Natural killer cell (primary cell): Measurements from ENCODE around the gene TNFAIP8L1. TPM values are rescaled to one million over a fixed set of nuclear protein-coding genes. Genes with fewer than 3 reads are reported as not detected.

ENCODE experiments used
- ATAC-seq, 3 donors: fragments of 150-1000 bp in 2 of 3; fragments of 200-7000 bp in 1 of 3; cut with Tn5 transposase; 1 replicate in 1 of 3; 2 replicates in 2 of 3; pipeline ENCODE4 v1.10.0; 2021; ENCODE audit warnings: mild to moderate bottlenecking in 2 of 3, moderate library complexity in 2 of 3
- DNase-seq, 2 donors: peaks; one replicate each; pipeline versions ENCODE4 v3.0.0 to v3.0.0-alpha.2; 2013 to 2021; ENCODE audit warnings: mixed read lengths in 1 of 2
- H3K27ac ChIP-seq: one replicate; pipeline ENCODE4 v1.5.1; 2013; ENCODE audit warnings: mild to moderate bottlenecking, low read length
- H3K27me3 ChIP-seq: one replicate; pipeline ENCODE4 v1.6.1; 2013; ENCODE audit warnings: low read length; ENCODE audit not compliant: control insufficient read depth, insufficient read depth
- H3K36me3 ChIP-seq: one replicate; pipeline ENCODE4 v1.6.1; 2013; ENCODE audit warnings: low read length; ENCODE audit not compliant: control insufficient read depth, insufficient read depth
- H3K4me1 ChIP-seq: one replicate; pipeline ENCODE4 v1.6.1; 2013; ENCODE audit warnings: low read length; ENCODE audit not compliant: control insufficient read depth, insufficient read depth
- H3K4me3 ChIP-seq: one replicate; pipeline ENCODE4 v1.5.1; 2013; ENCODE audit warnings: low read length
- H3K9me3 ChIP-seq: one replicate; pipeline ENCODE4 v1.6.1; 2013; ENCODE audit warnings: low read length; ENCODE audit not compliant: control insufficient read depth, insufficient read depth
- H3K27ac Mint-ChIP-seq, 2 donors: one replicate each; pipeline ENCODE4 v1.8.0; 2022; ENCODE audit warnings: mild to moderate bottlenecking in 2 of 2, mixed read lengths in 2 of 2, moderate library complexity in 1 of 2
- H3K27me3 Mint-ChIP-seq, 2 donors: one replicate each; pipeline ENCODE4 v1.8.0; 2022; ENCODE audit warnings: low read depth in 2 of 2, mixed read lengths in 2 of 2
- H3K36me3 Mint-ChIP-seq: one replicate; pipeline ENCODE4 v1.8.0; 2022; ENCODE audit warnings: mixed read lengths
- H3K4me1 Mint-ChIP-seq, 2 donors: one replicate each; pipeline ENCODE4 v1.8.0; 2022; ENCODE audit warnings: mixed read lengths in 2 of 2
- H3K4me3 Mint-ChIP-seq: one replicate; pipeline ENCODE4 v1.8.0; 2022; ENCODE audit warnings: mild to moderate bottlenecking, moderate library complexity, mixed read lengths
- H3K9me3 Mint-ChIP-seq, 2 donors: one replicate each; pipeline ENCODE4 v1.8.0; 2022; ENCODE audit warnings: mixed read lengths in 2 of 2
- CTCF ChIP-seq: fragments of 200-600 bp; IDR thresholded peaks from one replicate; pipeline ENCODE4 v1.8.0; 2022; ENCODE audit warnings: antibody characterized with exemption
- WGBS: methylation state at CpG from one replicate; pipeline ENCODE4 v1.1.7; 2013; ENCODE audit warnings: missing lambda C conversion rate; ENCODE audit not compliant: insufficient coverage; 5-methylcytosine and 5-hydroxymethylcytosine counted together
- intact Hi-C: fragments of 100-400 bp; cut with micrococcal nuclease; formaldehyde crosslinking; loops from one replicate; pipeline ENCODE4 v1.14.2; 2022
- total RNA-seq, 4 donors: library from RNA; stranded (reverse); fragments of 120-200 nt in 1 of 4; gene quantifications; one replicate each; pipeline versions ENCODE4 v1.2.3 to v1.2.4, GENCODE V29; 2013 to 2022

The TNFAIP8L1 gene
- total RNA-seq, 3 donors from 2014 or later (not counting 1 experiment from before 2014, with no cell fraction given) = 8.5 to 13.5 (median 13.3) TPM

GRCh38 chr19:4654437-4655361, 15.4 kb downstream of the TNFAIP8L1 start:
- TF ChIP-seq CTCF = no peak
- Histone ChIP-seq H3K4me1 (peaks cover 46% of the 10 kb centered on the region), H3K36me3 (peaks cover 25% of the 10 kb centered on the region), H3K27me3 (no peaks in the 10 kb centered on the region), H3K9me3 (no peaks in the 10 kb centered on the region), H3K27ac (no peak overlapping the region), H3K4me3 (no peak overlapping the region)
- Mint-ChIP-seq H3K27ac (peak overlapping the region in 1 of 2 donors; percentile 18), H3K36me3 (no peaks in the 10 kb centered on the region), H3K27me3 (no peaks in the 10 kb centered on the region), H3K4me1 (peaks cover 12 to 21% of the 10 kb centered on the region in 2 donors), H3K4me3 (no peak overlapping the region), H3K9me3 (no peaks in the 10 kb centered on the region)
- ATAC-seq (no peak), DNase-seq (no peak)
- WGBS = 90% methylated on average over 27 of the region's 27 CpGs
- intact Hi-C loops = no loop called here

GRCh38 chr19:4656102-4656501, 16.8 kb downstream of the TNFAIP8L1 start:
- intact Hi-C loops = no loop called here
- DNase-seq (no peak), ATAC-seq (no peak)
- no peaks in the 10 kb centered on the region for H3K27me3 ChIP-seq
- no peaks in the 10 kb centered on the region for H3K9me3 ChIP-seq
- 89% methylated on average over 8 of the region's 8 CpGs for WGBS
- H3K27ac ChIP-seq = no peak overlapping the region
- Mint-ChIP-seq H3K27me3 (no peaks in the 10 kb centered on the region), H3K36me3 (no peaks in the 10 kb centered on the region), H3K9me3 (no peaks in the 10 kb centered on the region), H3K27ac (no peak overlapping the region), H3K4me3 (no peak overlapping the region), H3K4me1 (peaks cover 14 to 22% of the 10 kb centered on the region in 2 donors)
- H3K4me3 ChIP-seq = no peak overlapping the region
- no peak for TF ChIP-seq CTCF
- H3K4me1 ChIP-seq = peaks cover 46% of the 10 kb centered on the region
- H3K36me3 ChIP-seq = peaks cover 35% of the 10 kb centered on the region

GRCh38 chr19:4657262-4657661, 17.9 kb downstream of the TNFAIP8L1 start:
- Histone ChIP-seq H3K27ac (no peak overlapping the region), H3K4me1 (peaks cover 38% of the 10 kb centered on the region), H3K9me3 (no peaks in the 10 kb centered on the region), H3K27me3 (no peaks in the 10 kb centered on the region), H3K36me3 (peaks cover 36% of the 10 kb centered on the region), H3K4me3 (no peak overlapping the region)
- Mint-ChIP-seq H3K36me3 (no peaks in the 10 kb centered on the region), H3K27me3 (no peaks in the 10 kb centered on the region), H3K4me3 (no peak overlapping the region), H3K27ac (peak overlapping the region; percentile 51 to 70), H3K9me3 (no peaks in the 10 kb centered on the region), H3K4me1 (peaks cover 17 to 29% of the 10 kb centered on the region in 2 donors)
- 60% methylated on average over 11 of the region's 14 CpGs for WGBS
- intact Hi-C loops = no loop called here
- ATAC-seq = peak; percentile 41 to 64 (median 41)
- no peak for TF ChIP-seq CTCF
- DNase-seq = no peak
